ENCODE results near the gene OR8I2.
"Not testable (repeated sequence)": the region's sequence is repeated elsewhere in the genome, so short reads cannot be mapped to it uniquely, and the experiment has no call there.

OR8I2 gene

GRCh38 chr11:56056366-56056765 is 36.7 kb upstream of the OR8I2 start:
- not testable (repeated sequence) for H2AK5ac ChIP-seq (ENCODE audit: low read length); H3K9me3 ChIP-seq (ENCODE audit: insufficient read depth, low read depth, low read length); H3K79me2 ChIP-seq (ENCODE audit: control insufficient read depth, insufficient read depth, low read length, poor library complexity); H3K27ac ChIP-seq (ENCODE audit: low read depth, low read length); H3K27me3 ChIP-seq (ENCODE audit: insufficient read depth, low read length); H3K9ac ChIP-seq (ENCODE audit: low read length); H4K91ac ChIP-seq (ENCODE audit: low read depth, low read length); H3K23ac ChIP-seq (ENCODE audit: low read length); H3K4me2 ChIP-seq (ENCODE audit: low read length); H4K8ac ChIP-seq (ENCODE audit: low read depth, low read length); H3K4me1 ChIP-seq (ENCODE audit: control insufficient read depth in 1 of 2, insufficient read depth in 2 of 2, low read length in 2 of 2); H3K4me3 ChIP-seq (ENCODE audit: low read depth, low read length); H2BK120ac ChIP-seq (ENCODE audit: insufficient read depth, low read length, poor library complexity); H2BK12ac ChIP-seq (ENCODE audit: low read length); H3K4ac ChIP-seq (ENCODE audit: low read depth, low read length); H2BK5ac ChIP-seq (ENCODE audit: low read depth, low read length, poor library complexity); H3K79me1 ChIP-seq (ENCODE audit: low read length); H3K36me3 ChIP-seq (ENCODE audit: control insufficient read depth in 1 of 2, insufficient read depth in 2 of 2, low read length in 2 of 2); DNase-seq; H3K18ac ChIP-seq (ENCODE audit: low read length); H3K14ac ChIP-seq (ENCODE audit: low read length); H2AFZ ChIP-seq (ENCODE audit: insufficient read depth, low read length, poor library complexity); H4K12ac ChIP-seq (ENCODE audit: low read depth, low read length)
- WGBS (ENCODE audit: extremely low coverage, insufficient coverage, insufficient read length) = no CpG with 5 or more reads among the region's 4 CpGs

DNA sequence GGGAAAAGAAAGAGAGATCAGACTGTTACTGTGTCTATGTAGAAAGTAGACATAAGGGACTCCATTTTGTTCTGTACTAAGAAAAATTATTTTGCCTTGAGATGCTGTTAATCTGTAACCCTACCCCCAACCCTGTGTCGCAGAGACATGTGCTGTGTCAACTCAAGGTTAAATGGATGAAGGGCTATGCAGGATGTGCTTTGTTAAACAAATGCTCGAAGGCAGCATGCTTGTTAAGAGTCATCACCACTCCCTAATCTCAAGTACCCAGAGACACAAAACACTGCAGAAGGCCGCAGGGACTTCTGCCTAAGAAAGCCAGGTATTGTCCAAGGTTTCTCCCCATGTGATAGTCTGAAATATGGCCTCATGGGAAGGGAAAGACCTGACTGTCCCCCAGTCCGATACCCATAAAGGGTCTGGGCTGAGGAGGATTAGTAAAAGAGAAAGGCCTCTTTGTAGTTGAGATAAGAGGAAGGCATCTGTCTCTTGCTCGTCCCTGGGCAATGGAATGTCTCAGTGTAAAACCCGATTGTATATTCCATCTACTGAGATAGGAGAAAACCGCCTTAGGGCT is 35.4 kb upstream of the OR8I2 start:
- not testable (repeated sequence) for H2AFZ ChIP-seq (ENCODE audit: insufficient read depth, low read length, poor library complexity); H3K27ac ChIP-seq (ENCODE audit: low read depth, low read length); H3K79me2 ChIP-seq (ENCODE audit: control insufficient read depth, insufficient read depth, low read length, poor library complexity); DNase-seq; H2AK5ac ChIP-seq (ENCODE audit: low read length); H3K4me3 ChIP-seq (ENCODE audit: low read depth, low read length); H2BK5ac ChIP-seq (ENCODE audit: low read depth, low read length, poor library complexity); H3K4me2 ChIP-seq (ENCODE audit: low read length); H2BK12ac ChIP-seq (ENCODE audit: low read length); H4K91ac ChIP-seq (ENCODE audit: low read depth, low read length); H3K9me3 ChIP-seq (ENCODE audit: insufficient read depth, low read depth, low read length); H2BK120ac ChIP-seq (ENCODE audit: insufficient read depth, low read length, poor library complexity); H3K79me1 ChIP-seq (ENCODE audit: low read length); H4K8ac ChIP-seq (ENCODE audit: low read depth, low read length); H3K4ac ChIP-seq (ENCODE audit: low read depth, low read length); H3K36me3 ChIP-seq (ENCODE audit: control insufficient read depth in 1 of 2, insufficient read depth in 2 of 2, low read length in 2 of 2); H3K27me3 ChIP-seq (ENCODE audit: insufficient read depth, low read length); H3K4me1 ChIP-seq (ENCODE audit: control insufficient read depth in 1 of 2, insufficient read depth in 2 of 2, low read length in 2 of 2); H3K23ac ChIP-seq (ENCODE audit: low read length); H4K12ac ChIP-seq (ENCODE audit: low read depth, low read length); H3K18ac ChIP-seq (ENCODE audit: low read length); H3K9ac ChIP-seq (ENCODE audit: low read length); H3K14ac ChIP-seq (ENCODE audit: low read length)
- no CpG with 5 or more reads among the region's 7 CpGs for WGBS (ENCODE audit: extremely low coverage, insufficient coverage, insufficient read length)

GRCh38 chr11:56058260-56058780 is 34.8 kb upstream of the OR8I2 start:
- H3K4me3 ChIP-seq (ENCODE audit: low read depth, low read length); H3K4me2 ChIP-seq (ENCODE audit: low read length); H3K27me3 ChIP-seq (ENCODE audit: insufficient read depth, low read length); H4K8ac ChIP-seq (ENCODE audit: low read depth, low read length); H3K79me2 ChIP-seq (ENCODE audit: control insufficient read depth, insufficient read depth, low read length, poor library complexity); H3K18ac ChIP-seq (ENCODE audit: low read length); H3K9me3 ChIP-seq (ENCODE audit: insufficient read depth, low read depth, low read length); H4K91ac ChIP-seq (ENCODE audit: low read depth, low read length); H2AFZ ChIP-seq (ENCODE audit: insufficient read depth, low read length, poor library complexity); H2AK5ac ChIP-seq (ENCODE audit: low read length); H3K4me1 ChIP-seq (ENCODE audit: control insufficient read depth in 1 of 2, insufficient read depth in 2 of 2, low read length in 2 of 2); H2BK120ac ChIP-seq (ENCODE audit: insufficient read depth, low read length, poor library complexity); H3K14ac ChIP-seq (ENCODE audit: low read length); H3K9ac ChIP-seq (ENCODE audit: low read length); H4K12ac ChIP-seq (ENCODE audit: low read depth, low read length); DNase-seq; H2BK12ac ChIP-seq (ENCODE audit: low read length); H3K79me1 ChIP-seq (ENCODE audit: low read length); H3K23ac ChIP-seq (ENCODE audit: low read length); H3K4ac ChIP-seq (ENCODE audit: low read depth, low read length); H2BK5ac ChIP-seq (ENCODE audit: low read depth, low read length, poor library complexity); H3K27ac ChIP-seq (ENCODE audit: low read depth, low read length); H3K36me3 ChIP-seq (ENCODE audit: control insufficient read depth in 1 of 2, insufficient read depth in 2 of 2, low read length in 2 of 2): not testable (repeated sequence)
- no CpG with 5 or more reads among the region's 7 CpGs for WGBS (ENCODE audit: extremely low coverage, insufficient coverage, insufficient read length)

GRCh38 chr11:56066980-56067379 is 26.1 kb upstream of the OR8I2 start:
- Histone ChIP-seq H3K9ac (ENCODE audit: low read length) (no peak overlapping the region), H3K36me3 (ENCODE audit: control insufficient read depth in 1 of 2, insufficient read depth in 2 of 2, low read length in 2 of 2) (no peaks in the 10 kb centered on the region), H2BK12ac (ENCODE audit: low read length) (no peak overlapping the region), H3K79me2 (ENCODE audit: control insufficient read depth, insufficient read depth, low read length, poor library complexity) (no peaks in the 10 kb centered on the region), H2BK5ac (ENCODE audit: low read depth, low read length, poor library complexity) (no peak overlapping the region), H4K91ac (ENCODE audit: low read depth, low read length) (no peak overlapping the region), H4K12ac (ENCODE audit: low read depth, low read length) (no peak overlapping the region), H3K27ac (ENCODE audit: low read depth, low read length) (no peak overlapping the region), H2BK120ac (ENCODE audit: insufficient read depth, low read length, poor library complexity) (no peak overlapping the region), H3K4me2 (ENCODE audit: low read length) (no peak overlapping the region), H4K8ac (ENCODE audit: low read depth, low read length) (no peak overlapping the region), H2AK5ac (ENCODE audit: low read length) (no peak overlapping the region), H3K27me3 (ENCODE audit: insufficient read depth, low read length) (no peaks in the 10 kb centered on the region), H3K23ac (ENCODE audit: low read length) (no peak overlapping the region), H3K4me1 (ENCODE audit: control insufficient read depth in 1 of 2, insufficient read depth in 2 of 2, low read length in 2 of 2) (no peaks in the 10 kb centered on the region), H3K14ac (ENCODE audit: low read length) (no peak overlapping the region), H3K9me3 (ENCODE audit: insufficient read depth, low read depth, low read length) (no peaks in the 10 kb centered on the region), H3K18ac (ENCODE audit: low read length) (no peak overlapping the region), H3K4ac (ENCODE audit: low read depth, low read length) (no peak overlapping the region), H2AFZ (ENCODE audit: insufficient read depth, low read length, poor library complexity) (no peak overlapping the region), H3K79me1 (ENCODE audit: low read length) (no peaks in the 10 kb centered on the region), H3K4me3 (ENCODE audit: low read depth, low read length) (no peak overlapping the region)
- WGBS (ENCODE audit: extremely low coverage, insufficient coverage, insufficient read length) = no CpG with 5 or more reads among the region's 2 CpGs
- DNase-seq = peak in 1 of 2 donors; percentile 10

All from trophoblast cell (in vitro differentiated cells and primary cell).